Lower lobe of right lung (tissue), 2 donors: ENCODE data around the gene LRP3. TPM values are rescaled to one million over a fixed set of nuclear protein-coding genes. Genes with fewer than 3 reads are reported as not detected.
"Not testable (repeated sequence)": the region's sequence is repeated elsewhere in the genome, so short reads cannot be mapped to it uniquely, and the experiment has no call there.

ENCODE experiments used
- ATAC-seq, 2 donors: fragments of 200-7000 bp; cut with Tn5 transposase; one replicate each; pipeline ENCODE4 v1.9.1; 2020 to 2022; ENCODE audit warnings: mild to moderate bottlenecking in 2 of 2, moderate library complexity in 2 of 2
- DNase-seq: peaks from one replicate; pipeline ENCODE4 v3.0.0-alpha.2; 2020
- H3K27ac ChIP-seq: fragments of 200-600 bp; one replicate; pipeline ENCODE4 v1.8.0; 2022
- H3K27me3 ChIP-seq: fragments of 200-600 bp; one replicate; pipeline ENCODE4 v1.8.0; 2022; ENCODE audit warnings: low read depth
- H3K36me3 ChIP-seq: fragments of 200-600 bp; one replicate; pipeline ENCODE4 v1.8.0; 2022; ENCODE audit warnings: mild to moderate bottlenecking
- H3K4me1 ChIP-seq: fragments of 200-600 bp; one replicate; pipeline ENCODE4 v1.8.0; 2022
- H3K4me3 ChIP-seq: fragments of 200-600 bp; one replicate; pipeline ENCODE4 v1.8.0; 2022; ENCODE audit warnings: mild to moderate bottlenecking
- H3K9me3 ChIP-seq: fragments of 200-600 bp; one replicate; pipeline ENCODE4 v1.8.0; 2022
- intact Hi-C: fragments of 100-400 bp; cut with DNase I; formaldehyde crosslinking; loops from one replicate; pipeline ENCODE4 v1.11.0; 2022
- total RNA-seq: library from RNA; stranded (reverse); fragmentation: NEBNext Ultra II Directional; extraction: Animal tissue kit (Norgen Biotek cat#: 25700); gene quantifications from one replicate; pipeline ENCODE4 v1.2.1, GENCODE V29; 2021
- TF ChIP-seq, protein P1 (sequence below): fragments of 200-600 bp; IDR thresholded peaks from one replicate; pipeline ENCODE4 v1.8.0; 2022; ENCODE audit warnings: antibody characterized with exemption, mild to moderate bottlenecking
- donor health status: DM: no; HTN: yes; CAD: no; lungs with severe emphysema.

Gene LRP3
- total RNA-seq, 1 donor from 2014 or later: 13.8 TPM

DNA sequence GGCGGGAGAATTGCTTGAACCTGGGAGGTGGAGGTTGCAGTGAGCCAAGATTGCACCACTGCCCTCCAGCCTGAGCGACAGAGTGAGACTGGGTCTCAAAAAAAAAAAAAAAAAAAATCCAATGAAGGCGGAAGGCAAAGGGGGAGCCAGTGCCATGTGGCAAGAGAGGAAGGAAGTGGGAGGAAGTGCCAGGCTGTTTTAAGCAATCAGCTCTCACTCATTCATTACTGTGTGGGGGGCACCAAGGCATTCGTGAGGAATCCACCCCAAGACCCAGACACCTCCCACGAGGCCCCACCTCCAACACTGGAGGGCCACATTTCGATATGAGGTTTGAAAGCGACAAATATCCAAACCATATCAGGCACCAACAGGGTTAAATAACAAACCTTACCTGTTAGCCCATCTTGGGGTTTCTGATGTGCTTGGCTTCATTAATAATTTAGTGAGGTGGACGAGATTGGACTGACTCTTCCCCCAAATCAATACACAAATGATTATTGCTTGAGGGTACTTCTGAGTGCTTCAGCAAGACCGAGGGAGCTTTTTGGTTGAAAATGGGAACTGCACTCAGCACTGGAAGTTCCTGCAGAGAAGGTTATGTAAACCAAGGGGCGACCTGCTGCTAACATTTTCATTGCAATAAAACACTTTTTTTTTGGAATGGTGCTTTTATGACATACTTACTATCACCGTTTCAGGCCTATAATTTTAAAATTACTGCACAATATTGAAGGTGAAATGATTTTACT lies 7.5 kb upstream of the LRP3 start:
- intact Hi-C loops: no loop called here
- Histone ChIP-seq H3K9me3 (no peaks in the 10 kb centered on the region), H3K27me3 (no peaks in the 10 kb centered on the region), H3K36me3 (no peaks in the 10 kb centered on the region), H3K4me3 (no peak overlapping the region), H3K27ac (no peak overlapping the region), H3K4me1 (peaks cover 7% of the 10 kb centered on the region)
- TF ChIP-seq, protein P1, sequence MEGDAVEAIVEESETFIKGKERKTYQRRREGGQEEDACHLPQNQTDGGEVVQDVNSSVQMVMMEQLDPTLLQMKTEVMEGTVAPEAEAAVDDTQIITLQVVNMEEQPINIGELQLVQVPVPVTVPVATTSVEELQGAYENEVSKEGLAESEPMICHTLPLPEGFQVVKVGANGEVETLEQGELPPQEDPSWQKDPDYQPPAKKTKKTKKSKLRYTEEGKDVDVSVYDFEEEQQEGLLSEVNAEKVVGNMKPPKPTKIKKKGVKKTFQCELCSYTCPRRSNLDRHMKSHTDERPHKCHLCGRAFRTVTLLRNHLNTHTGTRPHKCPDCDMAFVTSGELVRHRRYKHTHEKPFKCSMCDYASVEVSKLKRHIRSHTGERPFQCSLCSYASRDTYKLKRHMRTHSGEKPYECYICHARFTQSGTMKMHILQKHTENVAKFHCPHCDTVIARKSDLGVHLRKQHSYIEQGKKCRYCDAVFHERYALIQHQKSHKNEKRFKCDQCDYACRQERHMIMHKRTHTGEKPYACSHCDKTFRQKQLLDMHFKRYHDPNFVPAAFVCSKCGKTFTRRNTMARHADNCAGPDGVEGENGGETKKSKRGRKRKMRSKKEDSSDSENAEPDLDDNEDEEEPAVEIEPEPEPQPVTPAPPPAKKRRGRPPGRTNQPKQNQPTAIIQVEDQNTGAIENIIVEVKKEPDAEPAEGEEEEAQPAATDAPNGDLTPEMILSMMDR: no peak
- peak in 1 of 2 donors; percentile 52 for ATAC-seq
- peak; percentile 39 for DNase-seq

DNA sequence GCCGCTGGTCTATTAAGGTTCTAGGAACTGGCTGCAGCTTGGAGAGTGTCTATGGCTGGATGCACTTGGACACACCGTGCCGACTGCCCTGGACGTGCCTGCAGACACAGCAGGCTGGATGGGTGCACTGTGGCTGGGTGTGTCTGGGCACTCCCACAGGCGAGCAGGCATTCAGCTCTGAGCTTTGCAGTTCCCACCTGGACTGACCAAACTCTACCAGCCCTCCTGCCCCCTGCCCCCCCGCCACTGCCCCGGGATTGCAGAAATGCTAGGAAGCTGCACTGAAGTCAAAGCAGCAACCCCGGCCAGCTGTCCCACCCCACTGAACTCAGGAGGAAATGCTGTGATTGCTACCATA lies 7.0 kb upstream of the LRP3 start:
- Histone ChIP-seq H3K27ac (no peak overlapping the region), H3K4me1 (peaks cover 7% of the 10 kb centered on the region), H3K27me3 (peaks cover 1% of the 10 kb centered on the region), H3K36me3 (no peaks in the 10 kb centered on the region), H3K9me3 (no peaks in the 10 kb centered on the region), H3K4me3 (no peak overlapping the region)
- TF ChIP-seq, protein P1: no peak
- ATAC-seq (no peak), DNase-seq (peak; percentile 43)
- intact Hi-C loops: no loop called here

DNA sequence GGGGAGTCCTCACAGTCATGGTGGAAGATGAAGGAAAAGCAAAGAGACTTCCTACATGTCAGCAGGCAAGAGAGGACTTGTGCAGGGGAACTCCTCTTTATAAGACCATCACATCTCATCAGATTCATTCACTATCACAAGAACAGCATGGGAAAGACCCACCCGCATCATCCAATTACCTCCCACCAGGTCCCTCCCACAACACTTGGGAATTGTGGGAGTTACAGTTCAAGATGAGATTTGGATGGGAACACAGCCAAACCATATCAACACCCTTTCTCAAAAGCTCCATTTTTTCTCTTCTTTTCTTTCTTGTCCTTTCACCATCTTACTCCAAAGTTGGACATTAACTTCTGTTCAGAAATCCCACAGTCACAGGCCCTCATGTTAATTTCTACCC lies 4.7 kb upstream of the LRP3 start:
- H3K4me1 ChIP-seq: peaks cover 6% of the 10 kb centered on the region
- DNase-seq (no peak), ATAC-seq (no peak)
- no peaks in the 10 kb centered on the region for H3K9me3 ChIP-seq
- intact Hi-C loops: no loop called here
- H3K27me3 ChIP-seq: peaks cover 10% of the 10 kb centered on the region
- H3K36me3 ChIP-seq: no peaks in the 10 kb centered on the region
- H3K27ac ChIP-seq: no peak overlapping the region
- TF ChIP-seq, protein P1: no peak
- no peak overlapping the region for H3K4me3 ChIP-seq

DNA sequence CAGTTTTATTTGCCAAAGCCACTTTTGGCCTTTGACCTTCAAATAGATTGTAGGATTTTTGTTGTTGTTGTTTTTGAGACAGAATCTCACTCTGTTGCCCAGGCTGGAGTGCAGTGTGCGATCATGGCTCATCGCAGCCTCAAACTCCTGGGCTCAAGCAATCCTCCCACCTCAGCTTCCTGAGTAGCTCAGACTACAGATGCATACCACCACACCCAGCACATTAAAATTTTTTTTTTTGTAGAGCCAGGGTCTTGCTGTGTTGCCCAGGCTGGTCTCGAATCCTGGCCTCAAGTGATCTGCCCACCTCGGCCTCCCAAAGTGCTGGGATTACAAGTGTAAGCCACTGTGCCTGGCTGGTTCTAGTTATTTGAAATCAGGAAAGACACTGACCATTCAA lies 3.0 kb upstream of the LRP3 start:
- intact Hi-C loops, H3K27me3 ChIP-seq, ATAC-seq, DNase-seq, H3K9me3 ChIP-seq, H3K27ac ChIP-seq, H3K4me1 ChIP-seq, H3K36me3 ChIP-seq, H3K4me3 ChIP-seq: not testable (repeated sequence)

DNA sequence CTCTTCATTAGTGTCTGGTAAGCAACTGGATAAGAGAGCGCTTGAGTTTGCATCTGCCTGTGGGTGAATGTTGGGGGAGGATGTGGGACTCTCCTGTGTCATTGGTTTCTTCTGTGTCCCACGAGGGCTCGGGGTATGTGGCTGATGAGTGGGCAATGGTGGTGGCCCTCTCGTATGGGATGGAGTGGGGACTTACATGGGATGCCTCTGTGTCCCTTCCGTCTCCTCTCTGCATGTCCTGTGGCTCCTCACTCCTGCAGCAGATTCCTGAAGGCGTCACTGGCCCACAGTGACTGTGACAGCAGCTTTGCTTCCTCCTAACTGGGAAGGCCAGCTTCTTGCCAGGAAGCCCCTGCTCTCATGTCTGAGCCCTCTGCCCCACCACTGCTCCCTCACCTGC lies 2.6 kb upstream of the LRP3 start:
- TF ChIP-seq, protein P1: no peak
- Histone ChIP-seq H3K36me3 (no peaks in the 10 kb centered on the region), H3K9me3 (no peaks in the 10 kb centered on the region), H3K27me3 (peaks cover 10% of the 10 kb centered on the region), H3K27ac (no peak overlapping the region), H3K4me1 (peaks cover 9% of the 10 kb centered on the region), H3K4me3 (no peak overlapping the region)
- DNase-seq: no peak
- intact Hi-C loops: no loop called here
- ATAC-seq: no peak

DNA sequence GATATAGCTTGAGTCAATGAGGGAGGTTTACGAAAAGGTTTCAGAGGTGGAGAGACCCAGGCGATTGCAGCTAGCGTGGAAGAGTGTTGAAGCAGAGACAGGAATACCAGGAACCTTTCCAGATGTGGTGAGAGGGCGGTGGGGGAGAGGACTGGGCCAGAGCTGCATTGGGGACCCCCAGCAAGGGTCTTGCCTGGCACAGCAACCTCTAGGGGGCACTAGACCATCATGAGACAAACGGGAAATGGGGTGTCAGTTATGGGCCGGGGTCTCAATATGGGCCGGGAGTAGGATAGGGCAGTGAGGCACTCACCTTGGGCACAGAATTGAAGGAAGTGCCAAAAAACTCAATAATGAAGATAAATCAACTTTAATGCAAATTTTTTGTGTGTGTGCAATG lies 2.1 kb upstream of the LRP3 start:
- DNase-seq (peak; percentile 20), ATAC-seq (no peak)
- intact Hi-C loops: no loop called here
- Histone ChIP-seq H3K4me3 (no peak overlapping the region), H3K4me1 (peaks cover 9% of the 10 kb centered on the region), H3K27me3 (peaks cover 10% of the 10 kb centered on the region), H3K36me3 (no peaks in the 10 kb centered on the region), H3K9me3 (no peaks in the 10 kb centered on the region), H3K27ac (no peak overlapping the region)
- TF ChIP-seq, protein P1: no peak
